PC-9 (cell line): ENCODE data around the gene PTCD3. TPM values are rescaled to one million over a fixed set of nuclear protein-coding genes. Genes with fewer than 3 reads are reported as not detected.

ENCODE experiments used
- BruUV-seq: library from RNA; stranded (reverse); fragments of 400-500 nt; replicated peaks from 2 replicates; lab custom pipeline; 2021; lab: Mats Ljungman, UMichigan
- CTCF ChIA-PET: fragments of 300-600 bp; sonication (Branson Sonifier 250); formaldehyde crosslinking; loops from one replicate; lab custom pipeline; 2022; ENCODE audit warnings: antibody characterized with exemption; lab: Charles Lee
- POLR2A ChIA-PET: fragments of 300-600 bp; sonication (Branson Sonifier 250); formaldehyde crosslinking; loops from one replicate; lab custom pipeline; 2022; ENCODE audit warnings: antibody characterized with exemption; ENCODE audit not compliant: unreplicated experiment; lab: Charles Lee
- DNase-seq, 2 experiments: peaks; one replicate each; pipeline versions ENCODE4 v3.0.0 to v3.0.0-alpha.2; 2015 to 2022; ENCODE audit warnings: mixed read lengths in 1 of 2
- H2AFZ ChIP-seq: fragments of 200-600 bp; sonication (generic); 2 replicates; pipeline ENCODE4 v1.8.1; 2017; ENCODE audit warnings: antibody characterized with exemption
- H3F3A ChIP-seq: fragments of 200-600 bp; sonication (generic); 2 replicates; pipeline ENCODE4 v1.8.1; 2017; ENCODE audit warnings: antibody characterized with exemption, mild to moderate bottlenecking, low read depth; ENCODE audit not compliant: insufficient read depth
- H3K27ac ChIP-seq: fragments of 200-600 bp; sonication (generic); 2 replicates; pipeline ENCODE4 v1.6.1; 2016; ENCODE audit warnings: mixed run types
- H3K27me3 ChIP-seq: fragments of 200-600 bp; sonication (generic); 2 replicates; pipeline ENCODE4 v1.6.1; 2016; ENCODE audit warnings: low read depth, mixed run types; ENCODE audit not compliant: insufficient read depth
- H3K36me3 ChIP-seq: fragments of 200-600 bp; sonication (generic); 2 replicates; pipeline ENCODE4 v1.6.1; 2016; ENCODE audit warnings: low read depth, mixed run types
- H3K4me1 ChIP-seq: fragments of 200-600 bp; sonication (generic); replicated peaks from 2 replicates; pipeline ENCODE4 v1.6.1; 2016; ENCODE audit warnings: mixed run types; ENCODE audit not compliant: insufficient read depth
- H3K4me2 ChIP-seq: fragments of 200-600 bp; sonication (generic); 2 replicates; pipeline ENCODE4 v1.6.1; 2017; ENCODE audit warnings: mixed run types
- H3K4me3 ChIP-seq: fragments of 200-600 bp; sonication (generic); 2 replicates; pipeline ENCODE4 v1.6.1; 2016; ENCODE audit warnings: mixed run types
- H3K79me2 ChIP-seq: fragments of 200-600 bp; sonication (generic); 2 replicates; pipeline ENCODE4 v1.6.1; 2017; ENCODE audit warnings: low read depth, mixed run types
- H3K9me2 ChIP-seq: fragments of 200-600 bp; sonication (generic); 2 replicates; pipeline ENCODE4 v1.8.1; 2017; ENCODE audit warnings: mild to moderate bottlenecking; ENCODE audit not compliant: insufficient read depth
- H3K9me3 ChIP-seq: fragments of 200-600 bp; sonication (generic); 2 replicates; pipeline ENCODE4 v1.8.1; 2016; ENCODE audit warnings: low read depth; ENCODE audit not compliant: insufficient read depth
- H4K20me1 ChIP-seq: fragments of 200-600 bp; sonication (generic); 2 replicates; pipeline ENCODE4 v1.8.1; 2017; ENCODE audit not compliant: insufficient read depth
- CTCF ChIP-seq: fragments of 200-600 bp; sonication (generic); conservative IDR thresholded peaks from 2 replicates; pipeline ENCODE4 v1.6.1; 2017; ENCODE audit warnings: mixed run types, antibody characterized with exemption, mild to moderate bottlenecking, moderate library complexity
- EZH2 ChIP-seq: fragments of 200-600 bp; sonication (generic); IDR thresholded peaks from 2 replicates; pipeline ENCODE4 v1.8.0; 2017; ENCODE audit warnings: antibody characterized with exemption, low read depth
- intact Hi-C: fragments of 100-400 bp; cut with micrococcal nuclease; formaldehyde crosslinking; loops from one replicate; pipeline ENCODE4 v1.10.0; 2022; ENCODE audit not compliant: unreplicated experiment
- total RNA-seq: library from RNA; stranded (reverse); gene quantifications from 2 replicates; pipeline ENCODE4 v1.2.3, GENCODE V29; 2021

The PTCD3 gene
- total RNA-seq, 1 experiment from 2014 or later: 82.7 TPM

GRCh38 chr2:86150502-86150901 is 44.5 kb downstream of the PTCD3 start:
- ChIA-PET POLR2A (interaction anchor here (0.6 kb wide), 1 partner anchor 385 kb away, joined by 3 read pairs; no protein-coding TSS in a partner anchor), CTCF (no interaction called here)
- no peaks in the 10 kb centered on the region for H3K9me2 ChIP-seq
- no peaks in the 10 kb centered on the region for H3K9me3 ChIP-seq
- intact Hi-C loops: no loop called here
- H3K4me2 ChIP-seq: no peak overlapping the region
- no peaks in the 10 kb centered on the region for H3K4me1 ChIP-seq
- no peak overlapping the region for H3K4me3 ChIP-seq
- no TSS peak for BruUV-seq
- no peak for DNase-seq
- H3K27me3 ChIP-seq: no peaks in the 10 kb centered on the region
- TF ChIP-seq CTCF (no peak), EZH2 (no peak)
- H3K27ac ChIP-seq: no peak overlapping the region
- H3K36me3 ChIP-seq: peaks cover 44% of the 10 kb centered on the region
- no peaks in the 10 kb centered on the region; the same call in none of the 2 replicates for H4K20me1 ChIP-seq
- H3F3A ChIP-seq: peaks cover 18% of the 10 kb centered on the region
- H3K79me2 ChIP-seq: no peaks in the 10 kb centered on the region
- H2AFZ ChIP-seq: no peak overlapping the region

GRCh38 chr2:86157009-86157556 is 51.0 kb downstream of the PTCD3 start:
- peaks cover 8% of the 10 kb centered on the region for H3F3A ChIP-seq
- H3K9me3 ChIP-seq: no peaks in the 10 kb centered on the region
- H3K4me2 ChIP-seq: no peak overlapping the region
- H2AFZ ChIP-seq: no peak overlapping the region
- no peaks in the 10 kb centered on the region for H3K4me1 ChIP-seq
- H3K27ac ChIP-seq: no peak overlapping the region
- peaks cover 27% of the 10 kb centered on the region for H3K36me3 ChIP-seq
- no peak overlapping the region for H3K4me3 ChIP-seq
- intact Hi-C loops: no loop called here
- BruUV-seq: no TSS peak
- H3K9me2 ChIP-seq: no peaks in the 10 kb centered on the region
- H3K79me2 ChIP-seq: no peaks in the 10 kb centered on the region
- peaks cover 6% of the 10 kb centered on the region for H4K20me1 ChIP-seq
- DNase-seq: no peak
- ChIA-PET POLR2A (no interaction called here), CTCF (no interaction called here)
- H3K27me3 ChIP-seq: no peaks in the 10 kb centered on the region
- TF ChIP-seq EZH2 (no peak), CTCF (no peak)

- DNase-seq: no peak
- no peaks in the 10 kb centered on the region for H3K79me2 ChIP-seq
- H3K9me3 ChIP-seq: no peaks in the 10 kb centered on the region
- intact Hi-C loops: no loop called here
- H3K4me3 ChIP-seq: no peak overlapping the region
- no peaks in the 10 kb centered on the region for H3K4me1 ChIP-seq
- H3K27me3 ChIP-seq: no peaks in the 10 kb centered on the region
- ChIA-PET CTCF (no interaction called here), POLR2A (no interaction called here)
- H3K36me3 ChIP-seq: peaks cover 27% of the 10 kb centered on the region
- peaks cover 8% of the 10 kb centered on the region for H3F3A ChIP-seq
- no peak overlapping the region for H2AFZ ChIP-seq
- H3K27ac ChIP-seq: no peak overlapping the region
- H3K9me2 ChIP-seq: no peaks in the 10 kb centered on the region
- H4K20me1 ChIP-seq: peaks cover 6% of the 10 kb centered on the region
- H3K4me2 ChIP-seq: no peak overlapping the region
- TF ChIP-seq CTCF (no peak), EZH2 (no peak)
- no TSS peak for BruUV-seq
Measured at GRCh38 chr2:86158286-86158685, 52.3 kb downstream of the PTCD3 start.
